Measurements from ENCODE around the gene RPL6. TPM values are rescaled to one million over a fixed set of nuclear protein-coding genes. Genes with fewer than 3 reads are reported as not detected.
"Not testable (repeated sequence)": the region's sequence is repeated elsewhere in the genome, so short reads cannot be mapped to it uniquely, and the experiment has no call there.

Gene RPL6
- total RNA-seq, 2 donors from 2014 or later, result 1,630 to 2,257 TPM

GRCh38 chr12:112407683-112408082 lies 1.7 kb downstream of the RPL6 start:
- Mint-ChIP-seq H3K4me1 (peaks cover 22% of the 10 kb centered on the region), H3K4me3 (peak overlapping the region; percentile 100), H3K27ac (peak overlapping the region; percentile 100), H3K36me3 (ENCODE audit: low read depth) (peaks cover 57% of the 10 kb centered on the region)
- not testable (repeated sequence) for H3K9me3 Mint-ChIP-seq; H3K27me3 Mint-ChIP-seq; ATAC-seq (replicated peaks)

DNA sequence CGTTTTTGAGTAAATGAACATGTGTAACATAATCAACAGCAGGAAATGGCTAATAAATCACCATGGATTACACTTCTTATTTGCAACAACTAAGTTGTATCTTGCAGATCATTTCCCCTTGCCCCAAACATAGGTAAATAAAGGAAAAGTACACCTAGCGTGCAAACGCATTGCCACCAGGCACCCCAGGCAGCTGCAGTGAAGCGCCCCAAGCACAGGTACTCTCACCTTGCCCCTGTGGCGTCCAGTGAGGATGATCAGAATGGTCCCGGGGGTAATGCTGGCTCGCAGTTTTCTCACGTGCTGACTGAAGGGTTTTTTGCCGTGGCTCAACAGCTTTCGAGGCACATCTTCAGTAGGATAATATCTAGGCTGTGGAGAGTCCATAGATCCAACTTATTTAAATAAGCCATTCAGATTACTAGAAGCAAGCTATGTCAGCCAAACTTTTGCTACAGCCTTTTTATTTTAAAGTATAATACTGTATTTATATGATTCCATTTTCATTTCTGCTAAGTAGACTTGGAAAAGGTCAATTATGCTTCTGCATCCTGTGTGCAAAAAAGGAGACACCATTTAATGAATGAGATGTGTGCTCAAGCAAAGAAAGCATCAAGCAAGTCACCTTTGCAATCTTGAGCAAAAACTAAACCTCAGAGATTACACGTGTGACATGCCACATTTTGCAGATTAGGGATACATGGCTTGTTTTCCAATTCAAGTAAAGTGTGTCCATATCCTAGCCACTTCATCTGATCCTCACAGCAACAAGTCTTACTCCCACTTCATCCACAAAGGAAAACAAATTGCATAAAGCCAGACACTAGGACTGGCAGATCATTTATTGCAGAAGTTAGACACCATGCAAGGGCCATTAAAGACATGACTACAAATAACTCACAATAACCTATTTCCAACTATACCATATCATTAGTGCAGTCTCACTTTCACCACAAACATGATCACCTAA lies 2.6 kb downstream of the RPL6 start:
- H3K36me3 Mint-ChIP-seq (ENCODE audit: low read depth), result peaks cover 57% of the 10 kb centered on the region
- H3K9me3 Mint-ChIP-seq, result no peaks in the 10 kb centered on the region
- peaks cover 22% of the 10 kb centered on the region for H3K4me1 Mint-ChIP-seq
- no peaks in the 10 kb centered on the region for H3K27me3 Mint-ChIP-seq
- H3K4me3 Mint-ChIP-seq, result peak overlapping the region; percentile 100
- H3K27ac Mint-ChIP-seq, result peak overlapping the region; percentile 100
- no peak for ATAC-seq (replicated peaks)

- no peaks in the 10 kb centered on the region for H3K9me3 Mint-ChIP-seq
- no peak for ATAC-seq (replicated peaks)
- H3K4me3 Mint-ChIP-seq, result no peak overlapping the region
- H3K36me3 Mint-ChIP-seq (ENCODE audit: low read depth), result peaks cover 30% of the 10 kb centered on the region
- H3K27me3 Mint-ChIP-seq, result no peaks in the 10 kb centered on the region
- no peak overlapping the region for H3K27ac Mint-ChIP-seq
- peaks cover 6% of the 10 kb centered on the region for H3K4me1 Mint-ChIP-seq
Measured at GRCh38 chr12:112401903-112402498, 7.4 kb downstream of the RPL6 start.

DNA sequence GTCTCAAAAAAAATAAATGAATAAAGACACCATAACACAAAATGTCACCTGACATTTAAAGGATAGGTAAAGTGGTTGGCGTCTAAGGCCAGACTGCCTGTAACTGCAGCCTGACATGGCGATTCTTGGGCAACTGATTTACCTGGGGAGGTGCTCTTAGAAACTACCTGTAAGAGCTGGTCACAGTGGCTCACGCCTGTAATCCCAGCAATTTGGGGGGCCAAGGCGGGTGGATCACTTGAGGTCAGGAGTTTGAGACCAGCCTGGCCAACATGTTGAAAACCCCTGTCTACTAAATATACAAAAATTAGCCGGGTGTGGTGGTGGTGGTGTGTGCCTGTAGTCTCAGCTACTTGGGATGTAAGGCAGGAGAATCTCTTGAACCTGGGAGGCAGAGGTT lies 8.4 kb downstream of the RPL6 start:
- no peak for ATAC-seq (replicated peaks)
- no peak overlapping the region for H3K27ac Mint-ChIP-seq
- peaks cover 21% of the 10 kb centered on the region for H3K36me3 Mint-ChIP-seq (ENCODE audit: low read depth)
- H3K4me1 Mint-ChIP-seq, result peaks cover 5% of the 10 kb centered on the region
- no peak overlapping the region for H3K4me3 Mint-ChIP-seq
- H3K27me3 Mint-ChIP-seq, result no peaks in the 10 kb centered on the region
- H3K9me3 Mint-ChIP-seq, result no peaks in the 10 kb centered on the region

GRCh38 chr12:112393328-112393727 lies 16.1 kb downstream of the RPL6 start:
- no peak for ATAC-seq (replicated peaks)
- Mint-ChIP-seq H3K4me3 (no peak overlapping the region), H3K27me3 (no peaks in the 10 kb centered on the region), H3K4me1 (no peaks in the 10 kb centered on the region), H3K9me3 (no peaks in the 10 kb centered on the region), H3K27ac (no peak overlapping the region), H3K36me3 (ENCODE audit: low read depth) (no peaks in the 10 kb centered on the region)

DNA sequence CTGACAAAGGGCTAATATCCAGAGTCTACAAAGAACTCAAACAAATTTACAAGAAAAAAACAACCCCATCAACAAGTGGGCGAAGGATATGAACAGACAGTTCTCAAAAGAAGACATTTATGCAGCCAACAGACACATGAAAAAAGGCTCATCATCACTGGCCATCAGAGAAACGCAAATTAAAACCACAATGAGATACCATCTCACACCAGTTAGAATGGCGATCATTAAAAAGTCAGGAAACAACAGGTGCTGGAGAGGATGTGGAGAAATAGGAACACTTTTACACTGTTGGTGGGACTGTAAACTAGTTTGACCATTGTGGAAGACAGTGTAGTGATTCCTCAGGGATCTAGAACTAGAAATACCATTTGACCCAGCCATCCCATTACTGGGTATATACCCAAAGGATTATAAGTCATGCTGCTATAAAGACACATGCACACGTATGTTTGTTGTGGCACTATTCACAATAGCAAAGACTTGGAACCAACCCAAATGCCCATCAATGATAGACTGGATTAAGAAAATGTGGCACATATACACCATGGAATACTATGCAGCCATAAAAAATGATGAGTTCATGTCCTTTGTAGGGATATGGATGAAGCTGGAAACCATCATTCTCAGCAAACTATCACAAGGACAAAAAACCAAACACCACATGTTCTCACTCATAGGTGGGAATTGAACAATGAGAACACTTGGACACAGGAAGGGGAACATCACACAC lies 19.3 kb downstream of the RPL6 start:
- H3K9me3 Mint-ChIP-seq; H3K4me1 Mint-ChIP-seq; H3K27ac Mint-ChIP-seq; ATAC-seq (replicated peaks); H3K36me3 Mint-ChIP-seq (ENCODE audit: low read depth); H3K27me3 Mint-ChIP-seq; H3K4me3 Mint-ChIP-seq: not testable (repeated sequence)

DNA sequence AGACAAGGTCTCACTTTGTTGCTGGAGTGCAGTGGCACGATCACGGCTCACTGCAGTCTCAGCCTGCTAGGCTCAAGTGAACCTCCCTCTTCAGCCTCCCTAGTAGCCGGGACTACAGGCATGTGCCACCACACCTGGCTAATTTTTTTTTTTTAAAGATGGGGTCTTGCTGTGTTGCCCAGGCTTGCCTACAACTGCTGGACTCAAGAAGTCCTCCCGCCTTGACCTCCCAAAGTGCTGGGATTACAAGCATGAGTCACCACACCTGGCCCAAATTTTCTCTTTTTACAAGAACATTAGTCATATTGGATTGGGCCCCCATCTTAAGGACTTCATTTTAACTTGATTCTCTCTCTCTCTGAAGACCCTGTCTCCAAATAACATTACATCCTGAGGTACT lies 20.2 kb downstream of the RPL6 start:
- Mint-ChIP-seq H3K9me3 (no peaks in the 10 kb centered on the region), H3K4me3 (peak overlapping the region; percentile 7), H3K4me1 (peaks cover 9% of the 10 kb centered on the region), H3K27ac (no peak overlapping the region), H3K27me3 (no peaks in the 10 kb centered on the region), H3K36me3 (ENCODE audit: low read depth) (no peaks in the 10 kb centered on the region)
- no peak for ATAC-seq (replicated peaks)

- no peak for ATAC-seq (replicated peaks)
- no peaks in the 10 kb centered on the region for H3K27me3 Mint-ChIP-seq
- H3K36me3 Mint-ChIP-seq (ENCODE audit: low read depth), result no peaks in the 10 kb centered on the region
- peaks cover 9% of the 10 kb centered on the region for H3K4me1 Mint-ChIP-seq
- H3K27ac Mint-ChIP-seq, result peak overlapping the region; percentile 93
- no peaks in the 10 kb centered on the region for H3K9me3 Mint-ChIP-seq
- peak overlapping the region; percentile 77 for H3K4me3 Mint-ChIP-seq
Measured at GRCh38 chr12:112386726-112387125, 22.7 kb downstream of the RPL6 start.

DNA sequence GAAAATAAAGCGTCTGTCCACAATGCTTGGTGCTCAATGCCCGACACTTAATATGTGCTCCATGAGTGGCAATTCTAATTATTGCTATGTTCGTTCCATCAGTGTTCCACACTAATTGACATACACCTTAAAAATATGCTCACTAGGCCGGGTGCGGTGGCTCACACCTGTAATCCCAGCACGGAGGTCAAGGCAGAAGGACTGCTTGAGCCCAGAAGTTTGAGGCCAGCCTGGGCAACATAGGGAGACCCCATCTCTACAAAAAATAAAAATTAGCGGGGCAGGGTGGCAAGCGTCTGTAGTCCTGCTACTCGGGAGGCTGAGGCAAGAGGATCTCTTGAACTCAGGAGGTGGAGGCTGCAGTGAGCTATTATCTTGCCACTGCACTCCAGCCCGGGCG lies 26.5 kb downstream of the RPL6 start:
- no peaks in the 10 kb centered on the region for H3K27me3 Mint-ChIP-seq
- H3K9me3 Mint-ChIP-seq, result no peaks in the 10 kb centered on the region
- ATAC-seq (replicated peaks), result no peak
- peak overlapping the region; percentile 92 for H3K4me3 Mint-ChIP-seq
- peak overlapping the region; percentile 95 for H3K27ac Mint-ChIP-seq
- peaks cover 6% of the 10 kb centered on the region for H3K36me3 Mint-ChIP-seq (ENCODE audit: low read depth)
- peaks cover 21% of the 10 kb centered on the region for H3K4me1 Mint-ChIP-seq

- no peaks in the 10 kb centered on the region for H3K27me3 Mint-ChIP-seq
- H3K36me3 Mint-ChIP-seq (ENCODE audit: low read depth), result peaks cover 6% of the 10 kb centered on the region
- peaks cover 16% of the 10 kb centered on the region for H3K4me1 Mint-ChIP-seq
- H3K27ac Mint-ChIP-seq, result peak within 1 kb of the TSS; percentile 95
- ATAC-seq (replicated peaks), result peak; percentile 98
- peak within 1 kb of the TSS; percentile 95 for H3K4me3 Mint-ChIP-seq
- no peaks in the 10 kb centered on the region for H3K9me3 Mint-ChIP-seq
Measured at GRCh38 chr12:112381883-112382796, 27.3 kb downstream of the RPL6 start, which contains the start of gene HECTD4. TSS of gene HECTD4 (minus strand) at chr12:112382431. CDS start at chr12:112382128, 303 bp downstream.

DNA sequence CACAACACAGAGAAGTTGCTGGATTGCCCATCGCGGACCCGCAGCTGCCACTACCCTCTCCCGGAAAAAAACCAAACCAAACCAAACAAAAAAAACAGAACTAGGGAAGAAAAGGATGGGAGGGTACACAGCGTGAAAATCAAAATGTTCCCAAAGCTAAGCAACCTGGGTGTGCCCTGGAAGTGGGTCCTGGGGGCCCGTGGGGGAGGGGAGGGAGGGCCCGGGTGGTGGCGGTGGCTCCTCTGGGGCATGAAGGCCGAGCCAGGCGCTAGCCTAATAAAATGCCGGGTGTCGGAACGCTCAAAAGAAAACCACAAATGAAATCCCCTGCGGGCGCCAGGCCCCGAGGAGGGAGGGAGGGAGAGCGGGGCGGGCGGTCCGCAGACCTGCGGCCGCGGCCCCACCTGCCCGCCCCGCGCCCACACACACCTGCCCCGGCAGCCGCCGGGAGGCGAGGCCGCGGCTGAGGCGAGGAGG lies 28.0 kb downstream of the RPL6 start:
- H3K27ac Mint-ChIP-seq, result peak overlapping the region; percentile 95
- H3K36me3 Mint-ChIP-seq (ENCODE audit: low read depth), result peaks cover 6% of the 10 kb centered on the region
- H3K4me1 Mint-ChIP-seq, result peaks cover 15% of the 10 kb centered on the region
- no peaks in the 10 kb centered on the region for H3K9me3 Mint-ChIP-seq
- peak; percentile 39 for ATAC-seq (replicated peaks)
- peak overlapping the region; percentile 95 for H3K4me3 Mint-ChIP-seq
- no peaks in the 10 kb centered on the region for H3K27me3 Mint-ChIP-seq

DNA sequence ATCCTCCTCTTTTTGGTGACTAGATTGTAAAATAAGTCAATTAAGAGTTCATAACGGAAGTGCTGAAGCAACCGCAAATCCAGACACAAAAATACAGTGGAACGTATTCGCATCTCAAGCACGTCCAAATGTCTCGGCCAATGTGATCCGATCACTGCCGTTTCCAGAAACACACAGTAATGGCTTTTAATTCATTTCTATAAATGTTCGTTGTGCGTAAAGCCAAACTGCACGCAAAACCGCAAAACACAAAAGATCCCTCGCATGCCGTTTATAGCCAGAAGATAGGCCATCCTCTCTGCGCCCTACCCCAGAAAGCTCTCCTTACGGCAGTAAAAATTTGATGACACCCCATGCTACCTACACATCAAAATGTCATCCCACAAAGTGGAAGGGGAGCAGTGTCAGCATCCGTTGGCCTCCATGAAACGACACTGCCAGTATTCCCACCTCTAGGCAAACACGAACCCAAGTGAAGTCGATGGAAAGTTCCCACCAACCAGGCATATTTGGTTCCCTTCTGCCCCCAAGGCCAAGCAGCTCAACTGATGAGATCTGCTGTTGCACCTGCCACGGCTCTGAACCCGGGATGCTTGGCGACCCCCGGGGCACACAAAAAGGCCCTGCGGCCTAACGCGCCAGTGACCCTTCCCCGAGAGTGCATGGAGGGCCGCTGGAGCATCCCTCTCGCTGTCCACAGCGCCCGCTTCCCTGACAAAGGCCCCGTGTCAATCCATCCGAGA lies 28.6 kb downstream of the RPL6 start:
- ATAC-seq (replicated peaks), result no peak
- Mint-ChIP-seq H3K4me3 (peak overlapping the region; percentile 95), H3K9me3 (no peaks in the 10 kb centered on the region)

DNA sequence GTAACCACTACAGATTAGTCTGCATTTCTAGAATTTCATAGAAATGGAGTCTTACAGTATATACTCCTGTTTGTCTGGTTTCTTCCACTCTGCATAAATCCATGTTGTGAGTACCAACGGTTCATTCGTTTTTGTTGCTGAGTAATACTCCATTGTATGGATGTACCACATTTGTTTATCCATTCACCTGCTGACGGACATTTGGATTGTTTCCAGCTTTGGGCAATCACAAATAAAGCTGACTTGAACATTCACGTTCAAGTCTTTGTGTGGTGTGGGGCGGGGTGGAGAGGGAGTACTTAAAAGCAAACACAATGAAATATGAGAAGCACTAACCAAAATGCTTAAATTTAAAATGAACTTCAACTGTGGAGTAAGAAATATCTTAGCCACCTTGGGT lies 34.3 kb downstream of the RPL6 start:
- no peaks in the 10 kb centered on the region for H3K27me3 Mint-ChIP-seq
- peaks cover 8% of the 10 kb centered on the region for H3K4me1 Mint-ChIP-seq
- H3K9me3 Mint-ChIP-seq, result no peaks in the 10 kb centered on the region
- H3K27ac Mint-ChIP-seq, result no peak overlapping the region
- no peaks in the 10 kb centered on the region for H3K36me3 Mint-ChIP-seq (ENCODE audit: low read depth)
- no peak for ATAC-seq (replicated peaks)
- no peak overlapping the region for H3K4me3 Mint-ChIP-seq

More for the DNA sequence above, 28.6 kb downstream of the RPL6 start:
- Mint-ChIP-seq H3K27me3 (no peaks in the 10 kb centered on the region), H3K27ac (peak overlapping the region; percentile 95), H3K36me3 (ENCODE audit: low read depth) (peaks cover 6% of the 10 kb centered on the region), H3K4me1 (peaks cover 16% of the 10 kb centered on the region)

Measured in activated T-helper 17 cell treated with anti-CD3 and anti-CD28 coated beads, Interleukin-2, amount 50 U/mL, for 72 hours (primary cell).